Breast epithelium (tissue), 4 donors: ENCODE measurements around the gene FSTL1. TPM values are rescaled to one million over a fixed set of nuclear protein-coding genes. Genes with fewer than 3 reads are reported as not detected.

Experiments used
- DNase-seq, 2 donors: peaks; one replicate each; pipeline ENCODE4 v3.0.0-alpha.2; 2019; ENCODE audit warnings: low spot score in 2 of 2
- H3K27ac ChIP-seq, 2 donors: fragments of 200-600 bp; sonication (generic) in 1 of 2; one replicate each; pipeline ENCODE4 v1.5.1; 2016 to 2019; ENCODE audit warnings: mild to moderate bottlenecking in 1 of 2
- H3K27me3 ChIP-seq, 2 donors: fragments of 200-600 bp; sonication (generic) in 1 of 2; one replicate each; pipeline versions ENCODE4 v1.5.1 to v1.6.0; 2017 to 2019; ENCODE audit warnings: control low read depth in 1 of 2, mild to moderate bottlenecking in 1 of 2
- H3K36me3 ChIP-seq: fragments of 200-600 bp; one replicate; pipeline ENCODE4 v1.5.1; 2019
- H3K4me1 ChIP-seq, 2 donors: fragments of 200-600 bp; sonication (generic); one replicate each; pipeline ENCODE4 v1.5.1; 2016 to 2019; ENCODE audit warnings: control low read depth in 1 of 2
- H3K4me3 ChIP-seq, 3 donors: fragments of 200-600 bp; sonication (generic); 1 replicate in 2 of 3; 2 replicates in 1 of 3; pipeline ENCODE4 v1.5.1; 2016 to 2019; ENCODE audit warnings: mild to moderate bottlenecking in 3 of 3, moderate library complexity in 2 of 3
- H3K9me3 ChIP-seq, 2 donors: fragments of 200-600 bp; sonication (generic) in 1 of 2; one replicate each; pipeline ENCODE4 v1.5.1; 2016 to 2019; ENCODE audit warnings: control low read depth in 1 of 2
- POLR2A ChIP-seq: fragments of 450-650 bp; IDR thresholded peaks from one replicate; pipeline ENCODE4 v1.6.1; 2016; ENCODE audit warnings: antibody characterized with exemption, mild to moderate bottlenecking, moderate library complexity
- POLR2AphosphoS5 ChIP-seq, 3 donors: sonication (generic); formaldehyde crosslinking; IDR thresholded peaks; one replicate each; pipeline ENCODE4 v1.6.1; 2017; ENCODE audit warnings: antibody characterized with exemption in 3 of 3
- intact Hi-C: fragments of 100-400 bp; cut with DNase I; formaldehyde crosslinking; loops from one replicate; pipeline ENCODE4 v1.15.1; 2023; ENCODE audit warnings: low total_unique reads
- total RNA-seq, 3 donors: library from RNA; depleted of rRNA; stranded (reverse); fragments of >200 nt; gene quantifications; one replicate each; pipeline ENCODE4 v1.1.0, GENCODE V29; 2016
- TF ChIP-seq, protein P1 (sequence below), 3 donors: fragments of 450-650 bp; IDR thresholded peaks; one replicate each; pipeline ENCODE4 v1.5.1; 2016 to 2017; ENCODE audit warnings: antibody characterized with exemption in 3 of 3, mild to moderate bottlenecking in 3 of 3, moderate library complexity in 3 of 3

The FSTL1 gene
- total RNA-seq, 3 donors from 2014 or later: 225 to 1,263 (median 355) TPM

DNA sequence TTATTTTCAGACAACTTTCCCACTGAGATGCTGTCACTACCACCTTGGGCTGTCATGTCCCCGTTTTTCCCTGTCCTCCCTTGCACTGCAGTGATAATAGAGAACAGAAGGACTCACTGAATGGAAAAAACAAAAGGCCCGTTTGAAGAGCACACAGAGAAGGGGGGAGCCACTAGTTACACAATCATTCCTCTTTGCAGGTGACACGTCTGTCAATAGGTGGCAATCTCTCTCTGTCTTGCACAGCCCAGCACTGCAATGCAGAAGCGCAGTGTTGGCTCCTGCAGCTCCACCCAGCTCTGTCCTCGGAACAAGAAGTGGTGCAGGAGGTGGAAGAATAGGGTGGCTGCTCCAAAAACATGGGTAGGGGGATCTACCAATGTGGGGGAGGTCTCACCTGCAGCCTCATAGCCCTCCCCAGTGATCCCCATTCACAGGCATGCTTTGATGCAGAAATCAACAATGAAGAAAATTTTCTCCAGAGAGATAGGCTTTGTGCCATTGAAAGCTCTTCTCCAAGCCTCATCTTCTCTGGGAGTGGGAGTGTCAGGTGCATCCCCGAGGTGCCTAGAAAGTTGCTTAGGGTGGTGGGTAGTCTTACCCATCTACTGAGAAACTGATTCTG, 31.8 kb downstream of the FSTL1 start:
- peak overlapping the region in 1 of 3 donors; percentile 7 for H3K4me3 ChIP-seq
- H3K4me1 ChIP-seq: peaks cover 0 to 8% of the 10 kb centered on the region in 2 donors
- H3K36me3 ChIP-seq: no peaks in the 10 kb centered on the region
- peak overlapping the region; percentile 36 to 60 for H3K27ac ChIP-seq
- intact Hi-C loops: no loop called here
- peak in 1 of 2 donors; percentile 53 for DNase-seq
- H3K9me3 ChIP-seq: no peaks in the 10 kb centered on the region
- H3K27me3 ChIP-seq: no peaks in the 10 kb centered on the region
- TF ChIP-seq, protein P1, sequence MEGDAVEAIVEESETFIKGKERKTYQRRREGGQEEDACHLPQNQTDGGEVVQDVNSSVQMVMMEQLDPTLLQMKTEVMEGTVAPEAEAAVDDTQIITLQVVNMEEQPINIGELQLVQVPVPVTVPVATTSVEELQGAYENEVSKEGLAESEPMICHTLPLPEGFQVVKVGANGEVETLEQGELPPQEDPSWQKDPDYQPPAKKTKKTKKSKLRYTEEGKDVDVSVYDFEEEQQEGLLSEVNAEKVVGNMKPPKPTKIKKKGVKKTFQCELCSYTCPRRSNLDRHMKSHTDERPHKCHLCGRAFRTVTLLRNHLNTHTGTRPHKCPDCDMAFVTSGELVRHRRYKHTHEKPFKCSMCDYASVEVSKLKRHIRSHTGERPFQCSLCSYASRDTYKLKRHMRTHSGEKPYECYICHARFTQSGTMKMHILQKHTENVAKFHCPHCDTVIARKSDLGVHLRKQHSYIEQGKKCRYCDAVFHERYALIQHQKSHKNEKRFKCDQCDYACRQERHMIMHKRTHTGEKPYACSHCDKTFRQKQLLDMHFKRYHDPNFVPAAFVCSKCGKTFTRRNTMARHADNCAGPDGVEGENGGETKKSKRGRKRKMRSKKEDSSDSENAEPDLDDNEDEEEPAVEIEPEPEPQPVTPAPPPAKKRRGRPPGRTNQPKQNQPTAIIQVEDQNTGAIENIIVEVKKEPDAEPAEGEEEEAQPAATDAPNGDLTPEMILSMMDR (IDR thresholded peaks at IDR 0.05): peak in 2 of 3 donors; percentile 30 to 47
- no peak for TF ChIP-seq POLR2A
- peak in 1 of 3 donors; percentile 29 for TF ChIP-seq POLR2AphosphoS5 (IDR thresholded peaks at IDR 0.05)

DNA sequence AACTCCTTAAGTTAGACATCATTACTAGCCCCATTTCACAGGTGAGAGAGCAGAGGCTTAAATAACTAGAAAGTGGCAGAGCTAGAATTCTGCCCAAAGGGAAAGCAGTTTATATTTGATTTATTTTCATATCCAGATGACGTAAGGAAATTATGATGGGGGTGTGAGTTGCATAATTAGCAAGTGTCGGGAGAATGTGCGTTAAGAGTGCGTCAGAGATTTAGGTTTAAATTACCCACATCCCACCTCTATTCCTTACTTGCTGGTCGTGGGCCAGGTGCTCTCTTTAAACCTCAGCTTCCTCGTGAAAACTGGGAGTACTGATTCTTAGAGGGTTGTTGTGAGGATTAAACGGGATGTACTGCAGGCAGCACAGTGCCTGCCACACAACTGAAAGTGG, 32.3 kb downstream of the FSTL1 start:
- H3K4me1 ChIP-seq: peaks cover 0 to 8% of the 10 kb centered on the region in 2 donors
- intact Hi-C loops: no loop called here

DNA sequence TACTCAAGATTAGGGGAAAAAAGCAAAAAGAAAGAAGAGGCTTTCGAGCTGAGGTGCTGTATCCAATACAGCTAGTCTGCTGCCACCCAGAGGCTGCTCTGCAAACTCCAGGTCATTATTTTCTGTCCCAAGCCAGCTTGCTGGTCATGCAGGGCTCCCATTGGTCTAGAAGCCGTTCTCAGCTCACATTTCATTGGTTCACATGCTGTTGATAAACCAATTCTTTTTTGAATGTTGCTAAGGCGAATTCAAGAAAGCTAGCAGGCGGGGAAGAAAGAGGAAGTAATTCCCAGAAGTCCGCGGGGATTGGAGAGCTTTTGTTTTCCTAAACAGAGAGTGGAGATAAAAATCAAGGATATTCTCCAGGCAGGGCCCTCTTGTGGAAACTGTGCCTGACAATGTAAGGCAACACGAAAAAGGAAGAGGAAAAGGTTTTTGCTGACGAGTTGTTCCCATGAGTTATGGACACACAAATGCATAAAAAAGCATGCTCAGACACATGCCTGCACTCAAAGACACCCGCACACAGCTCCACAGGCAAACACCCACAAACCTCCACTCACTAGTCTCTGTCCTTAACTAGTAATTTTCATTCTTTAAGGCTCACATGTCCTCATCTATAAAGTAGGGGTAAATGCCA, 33.4 kb downstream of the FSTL1 start:
- peaks cover 0 to 8% of the 10 kb centered on the region in 2 donors for H3K4me1 ChIP-seq
- intact Hi-C loops: no loop called here
- H3K4me3 ChIP-seq: peak overlapping the region in 2 of 3 donors; percentile 39 to 43
- TF ChIP-seq POLR2A: no peak
- TF ChIP-seq POLR2AphosphoS5 (IDR thresholded peaks at IDR 0.05): peak in 1 of 3 donors; percentile 28
- TF ChIP-seq, protein P1 (IDR thresholded peaks at IDR 0.05): peak; percentile 71 to 93 (median 76)
- peak; percentile 90 to 95 for DNase-seq
- H3K27ac ChIP-seq: peak overlapping the region; percentile 70
- no peaks in the 10 kb centered on the region for H3K9me3 ChIP-seq
- H3K36me3 ChIP-seq: no peaks in the 10 kb centered on the region
- no peaks in the 10 kb centered on the region for H3K27me3 ChIP-seq

More for the DNA sequence above, 32.3 kb downstream of the FSTL1 start:
- H3K27me3 ChIP-seq: no peaks in the 10 kb centered on the region
- peak overlapping the region in 1 of 3 donors; percentile 7 for H3K4me3 ChIP-seq
- DNase-seq: no peak
- no peaks in the 10 kb centered on the region for H3K9me3 ChIP-seq
- H3K36me3 ChIP-seq: no peaks in the 10 kb centered on the region
- TF ChIP-seq, protein P1 (IDR thresholded peaks at IDR 0.05): no peak
- no peak for TF ChIP-seq POLR2A
- no peak for TF ChIP-seq POLR2AphosphoS5 (IDR thresholded peaks at IDR 0.05)
- H3K27ac ChIP-seq: peak overlapping the region; percentile 36 to 60

DNA sequence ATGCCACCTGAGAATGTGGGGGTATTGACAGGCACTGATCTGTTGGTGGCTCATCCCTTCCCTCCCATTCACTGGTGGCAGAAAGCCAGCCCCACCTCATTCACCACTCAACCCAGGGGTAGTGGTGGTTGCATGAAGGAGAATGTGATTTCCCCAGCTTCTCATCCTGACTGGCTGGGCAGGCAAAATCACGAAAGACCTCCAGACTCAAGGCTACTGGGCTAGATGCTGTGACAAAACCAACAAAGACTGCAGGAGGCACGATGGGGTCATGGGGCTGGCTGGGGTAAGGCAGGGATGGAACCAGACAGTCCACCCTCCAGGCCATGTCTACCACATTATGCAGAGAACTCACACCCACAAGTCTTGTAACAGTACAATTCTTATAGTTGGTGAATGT, 33.9 kb downstream of the FSTL1 start:
- TF ChIP-seq POLR2A: no peak
- TF ChIP-seq POLR2AphosphoS5 (IDR thresholded peaks at IDR 0.05): no peak
- TF ChIP-seq, protein P1 (IDR thresholded peaks at IDR 0.05): no peak
- no peaks in the 10 kb centered on the region for H3K36me3 ChIP-seq
- peak overlapping the region; percentile 70 for H3K27ac ChIP-seq
- no peaks in the 10 kb centered on the region for H3K9me3 ChIP-seq
- intact Hi-C loops: no loop called here
- no peak for DNase-seq
- peak overlapping the region in 2 of 3 donors; percentile 39 to 43 for H3K4me3 ChIP-seq
- peaks cover 0 to 7% of the 10 kb centered on the region in 2 donors for H3K4me1 ChIP-seq
- no peaks in the 10 kb centered on the region for H3K27me3 ChIP-seq

DNA sequence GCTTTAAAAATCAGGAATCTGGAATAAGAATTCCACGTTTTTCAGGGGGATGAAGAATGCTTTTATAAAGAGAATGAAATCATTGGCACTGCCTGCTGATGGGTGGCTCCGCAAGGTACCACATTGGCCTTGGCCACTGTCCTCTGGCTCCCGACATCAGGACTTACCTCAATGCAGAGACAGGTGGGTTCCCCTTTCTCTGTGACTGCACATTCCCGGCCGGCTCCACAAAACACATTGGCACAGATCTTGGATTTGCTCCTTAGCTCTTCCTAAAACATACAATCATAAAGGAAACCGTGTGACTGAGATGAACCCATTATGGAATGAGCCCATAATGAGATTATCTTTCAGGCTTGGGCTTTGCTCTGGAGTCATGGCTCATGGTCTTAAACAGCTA, 35.0 kb downstream of the FSTL1 start:
- no peaks in the 10 kb centered on the region for H3K9me3 ChIP-seq
- no peak for DNase-seq
- no peaks in the 10 kb centered on the region for H3K36me3 ChIP-seq
- H3K4me1 ChIP-seq: peaks cover 0 to 4% of the 10 kb centered on the region in 2 donors
- no peak overlapping the region for H3K4me3 ChIP-seq
- intact Hi-C loops: no loop called here
- TF ChIP-seq, protein P1 (IDR thresholded peaks at IDR 0.05): no peak
- H3K27me3 ChIP-seq: no peaks in the 10 kb centered on the region
- no peak overlapping the region for H3K27ac ChIP-seq
